ENCODE measurements around the gene F8A3.

DNA sequence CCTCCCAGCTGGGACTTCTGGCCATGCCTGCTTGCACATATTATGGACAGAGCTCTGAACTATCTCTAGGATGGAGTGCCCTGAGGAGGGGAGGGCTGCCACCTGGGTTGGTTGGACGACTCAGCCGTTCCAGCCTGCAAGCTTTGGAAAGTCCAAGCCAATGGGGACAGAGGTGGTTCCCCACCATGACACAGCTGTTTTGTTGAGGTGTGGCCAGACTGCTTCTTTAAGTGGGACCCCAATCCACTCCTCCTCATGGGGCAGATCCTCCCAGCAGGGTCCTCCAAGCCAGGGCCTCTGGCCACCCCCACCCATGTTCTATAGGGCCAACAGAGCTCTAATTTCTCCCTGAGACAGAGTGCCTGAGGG, 22.7 kb downstream of the F8A3 start:
- TF ChIP-seq, protein P1, sequence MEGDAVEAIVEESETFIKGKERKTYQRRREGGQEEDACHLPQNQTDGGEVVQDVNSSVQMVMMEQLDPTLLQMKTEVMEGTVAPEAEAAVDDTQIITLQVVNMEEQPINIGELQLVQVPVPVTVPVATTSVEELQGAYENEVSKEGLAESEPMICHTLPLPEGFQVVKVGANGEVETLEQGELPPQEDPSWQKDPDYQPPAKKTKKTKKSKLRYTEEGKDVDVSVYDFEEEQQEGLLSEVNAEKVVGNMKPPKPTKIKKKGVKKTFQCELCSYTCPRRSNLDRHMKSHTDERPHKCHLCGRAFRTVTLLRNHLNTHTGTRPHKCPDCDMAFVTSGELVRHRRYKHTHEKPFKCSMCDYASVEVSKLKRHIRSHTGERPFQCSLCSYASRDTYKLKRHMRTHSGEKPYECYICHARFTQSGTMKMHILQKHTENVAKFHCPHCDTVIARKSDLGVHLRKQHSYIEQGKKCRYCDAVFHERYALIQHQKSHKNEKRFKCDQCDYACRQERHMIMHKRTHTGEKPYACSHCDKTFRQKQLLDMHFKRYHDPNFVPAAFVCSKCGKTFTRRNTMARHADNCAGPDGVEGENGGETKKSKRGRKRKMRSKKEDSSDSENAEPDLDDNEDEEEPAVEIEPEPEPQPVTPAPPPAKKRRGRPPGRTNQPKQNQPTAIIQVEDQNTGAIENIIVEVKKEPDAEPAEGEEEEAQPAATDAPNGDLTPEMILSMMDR (IDR thresholded peaks at IDR 0.05), result no peak
- no peak for TF ChIP-seq EZH2 (IDR thresholded peaks at IDR 0.05; ENCODE audit: borderline replicate concordance, insufficient read depth, low read depth, low read length, poor library complexity, severe bottlenecking)

Measured in B cell (primary cell).